ENCODE data around the gene TP53I13. TPM values are rescaled to one million over a fixed set of nuclear protein-coding genes. Genes with fewer than 3 reads are reported as not detected.
A peak's percentile ranks its signal among the peaks of the same experiment; 100 is the strongest.

TP53I13 gene
- total RNA-seq, 1 donor from 2014 or later, result 37.2 TPM

- intact Hi-C loops (cut with micrococcal nuclease), result no loop called here
- no peaks in the 10 kb centered on the region for H3K9me3 ChIP-seq (replicated peaks)
- peak overlapping the region; percentile 95 for H3K4me3 ChIP-seq
- DNase-seq, result peak; percentile 55
- H3K4me1 ChIP-seq, result peaks cover 76% of the 10 kb centered on the region
- peaks cover 37% of the 10 kb centered on the region for H3K36me3 ChIP-seq
- no peak for TF ChIP-seq CTCF (IDR thresholded peaks at IDR 0.05; ENCODE audit: borderline replicate concordance)
- peak overlapping the region; percentile 93 for H3K27ac ChIP-seq (replicated peaks)
- H3K27me3 ChIP-seq (ENCODE audit: low read depth), result no peaks in the 10 kb centered on the region
These were observed 16.1 kb downstream of the TP53I13 start for GRCh38 chr17:29584452-29585079.

- Histone ChIP-seq H3K27me3 (ENCODE audit: low read depth) (no peaks in the 10 kb centered on the region), H3K9me3 (replicated peaks) (no peaks in the 10 kb centered on the region), H3K36me3 (peaks cover 30% of the 10 kb centered on the region), H3K4me1 (peaks cover 79% of the 10 kb centered on the region), H3K4me3 (peak overlapping the region; percentile 95), H3K27ac (replicated peaks) (peak overlapping the region; percentile 93)
- peak; percentile 26 for TF ChIP-seq CTCF (IDR thresholded peaks at IDR 0.05; ENCODE audit: borderline replicate concordance)
- DNase-seq, result no peak
- intact Hi-C loops (cut with micrococcal nuclease), result no loop called here
These were observed 16.7 kb downstream of the TP53I13 start for GRCh38 chr17:29585080-29585751.

GRCh38 chr17:29586676-29587469 lies 18.4 kb downstream of the TP53I13 start:
- H3K4me1 ChIP-seq, result peaks cover 86% of the 10 kb centered on the region
- TF ChIP-seq CTCF (IDR thresholded peaks at IDR 0.05; ENCODE audit: borderline replicate concordance), result no peak
- no peak for DNase-seq
- H3K27me3 ChIP-seq (ENCODE audit: low read depth), result no peaks in the 10 kb centered on the region
- peaks cover 15% of the 10 kb centered on the region for H3K36me3 ChIP-seq
- peak overlapping the region; percentile 93 for H3K27ac ChIP-seq (replicated peaks)
- no peaks in the 10 kb centered on the region for H3K9me3 ChIP-seq (replicated peaks)
- intact Hi-C loops (cut with micrococcal nuclease), result no loop called here
- H3K4me3 ChIP-seq, result peak overlapping the region; percentile 95

GRCh38 chr17:29587591-29587990 lies 19.1 kb downstream of the TP53I13 start:
- Histone ChIP-seq H3K4me1 (peaks cover 93% of the 10 kb centered on the region), H3K27ac (replicated peaks) (peak overlapping the region; percentile 93), H3K27me3 (ENCODE audit: low read depth) (no peaks in the 10 kb centered on the region), H3K9me3 (replicated peaks) (no peaks in the 10 kb centered on the region), H3K36me3 (peaks cover 8% of the 10 kb centered on the region), H3K4me3 (peak overlapping the region; percentile 95)
- TF ChIP-seq CTCF (IDR thresholded peaks at IDR 0.05; ENCODE audit: borderline replicate concordance), result no peak
- intact Hi-C loops (cut with micrococcal nuclease), result no loop called here
- no peak for DNase-seq

GRCh38 chr17:29588017-29588561 lies 19.6 kb downstream of the TP53I13 start:
- DNase-seq, result no peak
- no peak for TF ChIP-seq CTCF (IDR thresholded peaks at IDR 0.05; ENCODE audit: borderline replicate concordance)
- peaks cover 92% of the 10 kb centered on the region for H3K4me1 ChIP-seq
- peaks cover 3% of the 10 kb centered on the region for H3K36me3 ChIP-seq
- H3K27ac ChIP-seq (replicated peaks), result peak overlapping the region; percentile 93
- H3K9me3 ChIP-seq (replicated peaks), result no peaks in the 10 kb centered on the region
- H3K27me3 ChIP-seq (ENCODE audit: low read depth), result no peaks in the 10 kb centered on the region
- intact Hi-C loops (cut with micrococcal nuclease), result no loop called here
- peak overlapping the region; percentile 95 for H3K4me3 ChIP-seq

Data from left ventricle myocardium inferior (tissue), 1 donor.